Upper lobe of left lung (tissue), 6 donors: Measurements from ENCODE around the gene CFP. TPM values are rescaled to one million over a fixed set of nuclear protein-coding genes. Genes with fewer than 3 reads are reported as not detected.

ENCODE experiments used
- ATAC-seq, 2 donors: fragments of 200-7000 bp; cut with Tn5 transposase; one replicate each; pipeline ENCODE4 v1.9.1; 2022; ENCODE audit warnings: mild to moderate bottlenecking in 2 of 2, moderate library complexity in 2 of 2; ENCODE audit not compliant: low FRiP score in 2 of 2
- DNase-seq, 2 donors: peaks; one replicate each; pipeline ENCODE4 v3.0.0-alpha.2; 2019 to 2020
- H3K27ac ChIP-seq, 4 donors: fragments of 200-600 bp; sonication (generic); one replicate each; pipeline ENCODE4 v1.5.1; 2016 to 2019
- H3K27me3 ChIP-seq, 4 donors: fragments of 200-600 bp; sonication (generic); one replicate each; pipeline ENCODE4 v1.5.1; 2017 to 2019
- H3K36me3 ChIP-seq, 4 donors: fragments of 200-600 bp; sonication (generic); one replicate each; pipeline ENCODE4 v1.5.1; 2016 to 2019
- H3K4me1 ChIP-seq, 4 donors: fragments of 200-600 bp; sonication (generic); one replicate each; pipeline ENCODE4 v1.5.1; 2018 to 2019
- H3K4me3 ChIP-seq, 4 donors: fragments of 200-600 bp; sonication (generic); one replicate each; pipeline ENCODE4 v1.5.1; 2017 to 2019; ENCODE audit warnings: mild to moderate bottlenecking in 2 of 4, moderate library complexity in 1 of 4
- H3K9me3 ChIP-seq, 4 donors: fragments of 200-600 bp; sonication (generic); one replicate each; pipeline ENCODE4 v1.5.1; 2018 to 2019
- EP300 ChIP-seq, 4 donors: sonication (generic); formaldehyde crosslinking; IDR thresholded peaks; one replicate each; pipeline ENCODE4 v1.5.1; 2017; ENCODE audit warnings: antibody characterized with exemption in 4 of 4, control low read depth in 2 of 4
- POLR2A ChIP-seq, 4 donors: fragments of 450-650 bp; IDR thresholded peaks; one replicate each; pipeline ENCODE4 v1.5.1; 2016 to 2017; ENCODE audit warnings: antibody characterized with exemption in 4 of 4, mild to moderate bottlenecking in 2 of 4
- POLR2AphosphoS5 ChIP-seq, 2 donors: sonication (generic); formaldehyde crosslinking; IDR thresholded peaks; one replicate each; pipeline ENCODE4 v1.5.1; 2017; ENCODE audit warnings: antibody characterized with exemption in 2 of 2
- WGBS, 2 donors: methylation state at CpG; one replicate each; pipeline ENCODE4 v1.1.5; 2017 to 2018; 5-methylcytosine and 5-hydroxymethylcytosine counted together
- total RNA-seq, 6 donors: library from RNA; depleted of rRNA in 4 of 6; stranded (reverse); fragments of >200 nt in 4 of 6; gene quantifications; one replicate each; pipeline versions ENCODE4 v1.1.0 to v1.2.1, GENCODE V29; 2016 to 2021
- TF ChIP-seq, protein P1 (sequence below), 6 experiments: fragments of 450-650 bp in 4 of 6; fragments of 200-600 bp in 2 of 6; sonication (generic) in 2 of 6; IDR thresholded peaks; one replicate each; pipeline ENCODE4 v1.5.1; 2016 to 2019; ENCODE audit warnings: antibody characterized with exemption in 6 of 6
- donor health status: DM: no; HTN: no; CAD: no; lungs with moderate emphysema.
- donor health status: DM: no; HTN: yes; CAD: no; lungs with severe emphysema.

CFP gene
- total RNA-seq, 6 donors from 2014 or later: 9.1 to 40.6 (median 14.1) TPM

DNA sequence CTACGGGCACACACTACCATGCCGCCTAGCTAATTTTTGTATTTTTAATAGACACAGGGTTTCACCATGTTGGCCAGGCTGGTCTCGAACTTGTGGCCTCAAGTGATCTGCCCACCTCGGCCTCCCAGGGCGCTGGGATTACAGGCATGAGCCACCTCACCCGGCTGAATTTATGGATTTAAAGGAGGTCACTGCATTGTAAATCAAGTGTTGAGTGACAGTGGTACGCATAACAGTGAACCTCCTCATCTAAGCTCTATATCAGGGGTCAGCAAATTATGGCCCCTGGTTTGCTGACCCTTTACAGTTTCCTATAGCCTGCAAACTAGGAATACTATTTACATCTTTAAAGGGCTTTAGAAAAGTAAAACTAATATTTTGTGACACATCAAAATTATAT, 31.8 kb upstream of the CFP start:
- Histone ChIP-seq H3K9me3 (no peaks in the 10 kb centered on the region), H3K4me1 (no peaks in the 10 kb centered on the region), H3K36me3 (peaks cover 0 to 10% (median 3%) of the 10 kb centered on the region in 4 donors), H3K27ac (no peak overlapping the region), H3K27me3 (no peaks in the 10 kb centered on the region), H3K4me3 (no peak overlapping the region)
- 84 to 94% methylated on average over 6 to 7 of the region's 7 CpGs for WGBS, 2 donors
- DNase-seq: no peak
- ATAC-seq: no peak
- TF ChIP-seq EP300 (IDR thresholded peaks at IDR 0.05) (no peak), POLR2AphosphoS5 (IDR thresholded peaks at IDR 0.05) (no peak), POLR2A (IDR thresholded peaks at IDR 0.05) (no peak)
- TF ChIP-seq, protein P1, sequence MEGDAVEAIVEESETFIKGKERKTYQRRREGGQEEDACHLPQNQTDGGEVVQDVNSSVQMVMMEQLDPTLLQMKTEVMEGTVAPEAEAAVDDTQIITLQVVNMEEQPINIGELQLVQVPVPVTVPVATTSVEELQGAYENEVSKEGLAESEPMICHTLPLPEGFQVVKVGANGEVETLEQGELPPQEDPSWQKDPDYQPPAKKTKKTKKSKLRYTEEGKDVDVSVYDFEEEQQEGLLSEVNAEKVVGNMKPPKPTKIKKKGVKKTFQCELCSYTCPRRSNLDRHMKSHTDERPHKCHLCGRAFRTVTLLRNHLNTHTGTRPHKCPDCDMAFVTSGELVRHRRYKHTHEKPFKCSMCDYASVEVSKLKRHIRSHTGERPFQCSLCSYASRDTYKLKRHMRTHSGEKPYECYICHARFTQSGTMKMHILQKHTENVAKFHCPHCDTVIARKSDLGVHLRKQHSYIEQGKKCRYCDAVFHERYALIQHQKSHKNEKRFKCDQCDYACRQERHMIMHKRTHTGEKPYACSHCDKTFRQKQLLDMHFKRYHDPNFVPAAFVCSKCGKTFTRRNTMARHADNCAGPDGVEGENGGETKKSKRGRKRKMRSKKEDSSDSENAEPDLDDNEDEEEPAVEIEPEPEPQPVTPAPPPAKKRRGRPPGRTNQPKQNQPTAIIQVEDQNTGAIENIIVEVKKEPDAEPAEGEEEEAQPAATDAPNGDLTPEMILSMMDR (IDR thresholded peaks at IDR 0.05): no peak

DNA sequence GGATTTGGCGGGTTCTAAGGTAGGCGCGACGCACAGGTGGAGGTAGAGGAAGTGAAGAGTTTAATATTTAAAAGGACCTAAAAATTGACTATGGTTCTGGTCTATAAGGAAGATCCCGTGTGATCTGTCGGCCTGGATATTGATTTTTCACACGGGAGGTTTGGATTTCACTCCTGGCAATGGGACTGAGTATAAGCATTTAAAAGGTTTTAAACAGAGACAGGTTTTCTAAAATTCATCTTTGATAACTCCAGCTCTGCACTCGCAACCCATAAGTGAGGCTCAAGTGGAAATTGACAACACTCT, 29.6 kb upstream of the CFP start:
- TF ChIP-seq POLR2AphosphoS5 (IDR thresholded peaks at IDR 0.05) (no peak), POLR2A (IDR thresholded peaks at IDR 0.05) (no peak), EP300 (IDR thresholded peaks at IDR 0.05) (no peak)
- TF ChIP-seq, protein P1 (IDR thresholded peaks at IDR 0.05): no peak
- no peak for ATAC-seq
- peak overlapping the region in 3 of 4 donors; percentile 58 to 62 (median 59) for H3K4me3 ChIP-seq
- H3K36me3 ChIP-seq: peaks cover 0 to 28% (median 6%) of the 10 kb centered on the region in 4 donors
- DNase-seq: no peak
- no peaks in the 10 kb centered on the region for H3K4me1 ChIP-seq
- H3K27ac ChIP-seq: peak overlapping the region; percentile 92 to 99 (median 96)
- WGBS, 2 donors: 19 to 48% methylated on average over 8 of the region's 8 CpGs
- H3K27me3 ChIP-seq: no peaks in the 10 kb centered on the region
- H3K9me3 ChIP-seq: no peaks in the 10 kb centered on the region

DNA sequence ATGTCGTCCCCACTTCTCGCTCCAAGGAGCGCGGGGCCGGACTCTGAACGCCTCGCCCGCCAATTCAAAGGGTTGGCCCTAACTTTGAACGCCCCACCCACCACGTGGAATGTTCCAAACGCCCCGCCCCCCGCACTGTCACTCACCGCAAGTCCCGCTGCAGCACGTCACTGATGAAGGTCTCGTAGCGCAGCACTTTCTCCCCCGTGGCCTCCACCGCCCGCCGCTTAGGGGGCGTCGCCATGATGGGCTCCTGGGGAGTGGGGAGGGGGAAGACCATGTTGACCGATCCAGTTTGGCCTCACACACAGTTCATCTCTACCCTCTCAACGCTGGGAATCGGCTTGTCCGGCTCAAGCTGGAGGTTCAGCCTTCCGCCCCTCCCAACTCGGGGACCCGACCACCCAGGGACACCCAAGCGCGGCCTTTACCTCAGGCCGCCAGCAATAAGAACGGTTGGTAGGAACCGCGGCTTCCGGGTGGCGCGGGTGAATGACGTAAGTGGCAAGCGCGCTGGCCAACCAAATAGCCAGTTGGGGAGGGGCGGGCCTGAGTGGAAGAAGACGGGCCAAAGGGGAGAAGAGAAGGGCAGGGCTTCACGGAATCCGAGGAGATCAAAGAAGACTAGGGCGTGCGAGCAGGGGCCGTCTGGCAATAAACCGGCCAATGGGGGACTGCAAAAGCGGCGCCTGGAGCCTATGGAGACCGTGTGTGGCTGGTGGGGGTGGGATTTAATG, 29.1 kb upstream of the CFP start, which contains the start of gene UXT:
Gene UXT (minus strand): TSS at position 497 of the 737 bp plus-strand sequence. CDS start 253 bp downstream, at position 244.
- 0 to 33% methylated on average over 21 to 53 of the region's 54 CpGs for WGBS, 2 donors
- TF ChIP-seq POLR2A (IDR thresholded peaks at IDR 0.05): peak in 3 of 4 donors; percentile 29 to 87 (median 83)
- TF ChIP-seq POLR2AphosphoS5 (IDR thresholded peaks at IDR 0.05): peak; percentile 78 to 92
- no peak for TF ChIP-seq EP300 (IDR thresholded peaks at IDR 0.05)
- TF ChIP-seq, protein P1 (IDR thresholded peaks at IDR 0.05): no peak
- DNase-seq (peak; percentile 93 to 95), ATAC-seq (peak; percentile 95 to 96)
- Histone ChIP-seq H3K27me3 (no peaks in the 10 kb centered on the region), H3K36me3 (peaks cover 0 to 30% (median 6%) of the 10 kb centered on the region in 4 donors), H3K4me1 (no peaks in the 10 kb centered on the region), H3K4me3 (peak within 1 kb of the TSS; percentile 46 to 62 (median 58)), H3K27ac (peak within 1 kb of the TSS; percentile 92 to 99 (median 96)), H3K9me3 (no peaks in the 10 kb centered on the region)

DNA sequence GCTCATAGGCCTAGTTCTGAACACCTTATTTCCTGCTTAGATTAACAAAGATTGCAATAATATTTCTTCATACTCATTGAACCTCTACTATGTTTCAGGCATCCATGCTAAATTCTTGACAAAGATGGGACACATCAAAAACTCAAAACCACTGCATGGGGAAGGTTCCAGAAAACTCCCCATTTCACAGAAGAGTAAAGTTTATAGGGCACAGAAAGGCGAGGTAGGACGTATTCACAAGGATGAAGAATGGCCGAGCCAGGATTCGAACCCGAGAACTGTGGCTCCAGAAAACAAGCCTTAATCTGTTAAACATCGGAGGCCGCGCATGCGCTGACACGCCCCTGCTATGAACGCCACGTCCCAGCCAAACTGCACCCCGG, 28.6 kb upstream of the CFP start:
- ATAC-seq (no peak), DNase-seq (no peak)
- TF ChIP-seq POLR2AphosphoS5 (IDR thresholded peaks at IDR 0.05) (no peak), POLR2A (IDR thresholded peaks at IDR 0.05) (no peak), EP300 (IDR thresholded peaks at IDR 0.05) (no peak)
- Histone ChIP-seq H3K9me3 (no peaks in the 10 kb centered on the region), H3K4me3 (peak overlapping the region in 3 of 4 donors; percentile 58 to 62 (median 59)), H3K27ac (peak overlapping the region; percentile 92 to 99 (median 96)), H3K4me1 (no peaks in the 10 kb centered on the region), H3K36me3 (peaks cover 0 to 30% (median 6%) of the 10 kb centered on the region in 4 donors), H3K27me3 (no peaks in the 10 kb centered on the region)
- 0 to 53% methylated on average over 2 to 13 of the region's 13 CpGs for WGBS, 2 donors

GRCh38 chrX:47651043-47651905, 21.5 kb upstream of the CFP start:
- TF ChIP-seq, protein P1 (IDR thresholded peaks at IDR 0.05): no peak
- TF ChIP-seq POLR2A (IDR thresholded peaks at IDR 0.05) (no peak), EP300 (IDR thresholded peaks at IDR 0.05) (no peak), POLR2AphosphoS5 (IDR thresholded peaks at IDR 0.05) (peak in 1 of 2 donors; percentile 20)

More at GRCh38 chrX:47651043-47651905, 21.5 kb upstream of the CFP start:
- peak overlapping the region; percentile 81 to 89 (median 88) for H3K27ac ChIP-seq
- ATAC-seq: peak in 1 of 2 donors; percentile 3
- H3K27me3 ChIP-seq: no peaks in the 10 kb centered on the region
- peaks cover 0 to 4% (median 0%) of the 10 kb centered on the region in 4 donors for H3K9me3 ChIP-seq
- DNase-seq: no peak
- 32 to 36% methylated on average over 9 to 19 of the region's 19 CpGs for WGBS, 2 donors
- H3K36me3 ChIP-seq: peaks cover 0 to 18% (median 2%) of the 10 kb centered on the region in 4 donors
- H3K4me3 ChIP-seq: peak overlapping the region; percentile 18 to 81 (median 72)
- H3K4me1 ChIP-seq: peaks cover 0 to 24% (median 8%) of the 10 kb centered on the region in 4 donors
